H54 (cell line): ENCODE results near the gene GRM8.
A peak's percentile ranks its signal among the peaks of the same experiment; 100 is the strongest.

Source experiments
- DNase-seq: peaks from one replicate; pipeline ENCODE4 v3.0.0; 2011; ENCODE audit warnings: low spot score, mixed read lengths; ENCODE audit not compliant: insufficient read length
- FAIRE-seq: peaks from 3 replicates; lab custom pipeline; 2011; peaks lifted over from hg19 to GRCh38; lab: Jason Lieb, UNC
- POLR2A ChIP-seq: IDR thresholded peaks from 2 replicates; pipeline ENCODE4 v1.6.1; 2011; ENCODE audit warnings: low read depth, mild to moderate bottlenecking, low read length

The GRM8 gene

GRCh38 chr7:126440542-126440941 lies 812.2 kb downstream of the GRM8 start:
- DNase-seq (no peak), FAIRE-seq (no peak)
- TF ChIP-seq POLR2A = no peak

- no peak for FAIRE-seq
- TF ChIP-seq POLR2A = no peak
- no peak for DNase-seq
Observed at GRCh38 chr7:126436213-126436868, 816.4 kb downstream of the GRM8 start.

- DNase-seq (no peak), FAIRE-seq (no peak)
- no peak for TF ChIP-seq POLR2A
Observed at GRCh38 chr7:126426652-126427051, 826.1 kb downstream of the GRM8 start.

GRCh38 chr7:126424985-126425384 lies 827.8 kb downstream of the GRM8 start:
- no peak for FAIRE-seq

GRCh38 chr7:126419047-126419446 lies 833.7 kb downstream of the GRM8 start:
- no peak for FAIRE-seq
- no peak for TF ChIP-seq POLR2A
- DNase-seq = no peak

More at GRCh38 chr7:126424985-126425384, 827.8 kb downstream of the GRM8 start:
- TF ChIP-seq POLR2A = no peak
- DNase-seq = no peak

GRCh38 chr7:126411821-126412383 lies 840.8 kb downstream of the GRM8 start:
- no peak for DNase-seq
- peak; percentile 83 for FAIRE-seq
- TF ChIP-seq POLR2A = no peak

GRCh38 chr7:126411032-126411820 lies 841.5 kb downstream of the GRM8 start:
- FAIRE-seq (peak; percentile 71), DNase-seq (no peak)
- no peak for TF ChIP-seq POLR2A

GRCh38 chr7:126403040-126403439 lies 849.7 kb downstream of the GRM8 start:
- no peak for FAIRE-seq
- TF ChIP-seq POLR2A = no peak
- no peak for DNase-seq

GRCh38 chr7:126401918-126402317 lies 850.8 kb downstream of the GRM8 start:
- no peak for DNase-seq
- TF ChIP-seq POLR2A = no peak
- no peak for FAIRE-seq

GRCh38 chr7:126398851-126399529 lies 853.8 kb downstream of the GRM8 start:
- FAIRE-seq (no peak), DNase-seq (no peak)
- no peak for TF ChIP-seq POLR2A

- no peak for DNase-seq
- TF ChIP-seq POLR2A = no peak
- FAIRE-seq = no peak
Observed at GRCh38 chr7:126398285-126398684, 854.5 kb downstream of the GRM8 start.

GRCh38 chr7:126394406-126394805 lies 858.3 kb downstream of the GRM8 start:
- DNase-seq (no peak), FAIRE-seq (no peak)
- TF ChIP-seq POLR2A = no peak
